ENCODE measurements around the gene KIAA0232.

GRCh38 chr4:6845574-6845973, 63.0 kb downstream of the KIAA0232 start:
- TF ChIP-seq CTCF (conservative IDR thresholded peaks at IDR 0.05 in 1 of 2, IDR thresholded peaks at IDR 0.05 in 1 of 2; ENCODE audit: extremely low read depth in 1 of 2, insufficient read depth in 1 of 2, low read depth in 1 of 2, low read length in 2 of 2) (no peak), EZH2 (IDR thresholded peaks at IDR 0.05; ENCODE audit: borderline replicate concordance, low read length) (no peak)

Measured in mammary epithelial cell (primary cell).